HTERT RPE-1 (cell line): ENCODE data around the gene TEAD1.

ENCODE experiments used
- in situ Hi-C: fragments of 300-500 bp; cut with MboI; formaldehyde crosslinking; loops from 4 replicates; pipeline ENCODE4 v1.14.3; 2020; ENCODE audit warnings: low sequenced_read_pairs

Gene TEAD1

DNA sequence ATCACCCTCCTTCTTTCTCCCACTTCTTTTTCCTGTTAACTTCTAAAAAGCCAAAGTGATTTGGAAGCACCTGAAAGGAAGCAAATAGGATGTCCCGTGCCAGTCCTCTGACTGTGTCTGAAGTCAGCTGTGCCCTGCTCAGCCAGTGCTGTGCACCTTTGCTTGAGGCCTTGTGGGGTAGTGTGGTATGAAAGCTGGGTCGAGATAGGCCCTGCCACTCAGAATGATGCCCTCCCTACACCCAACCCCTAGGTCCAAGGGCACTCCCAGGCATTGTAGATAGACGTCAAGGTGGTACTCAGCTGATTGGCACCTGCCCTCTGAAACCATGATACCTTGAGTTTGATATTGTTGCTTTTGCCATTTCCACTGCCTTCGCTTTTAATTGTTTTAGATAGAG lies 251.3 kb downstream of the TEAD1 start:
- in situ Hi-C loops: no loop called here

DNA sequence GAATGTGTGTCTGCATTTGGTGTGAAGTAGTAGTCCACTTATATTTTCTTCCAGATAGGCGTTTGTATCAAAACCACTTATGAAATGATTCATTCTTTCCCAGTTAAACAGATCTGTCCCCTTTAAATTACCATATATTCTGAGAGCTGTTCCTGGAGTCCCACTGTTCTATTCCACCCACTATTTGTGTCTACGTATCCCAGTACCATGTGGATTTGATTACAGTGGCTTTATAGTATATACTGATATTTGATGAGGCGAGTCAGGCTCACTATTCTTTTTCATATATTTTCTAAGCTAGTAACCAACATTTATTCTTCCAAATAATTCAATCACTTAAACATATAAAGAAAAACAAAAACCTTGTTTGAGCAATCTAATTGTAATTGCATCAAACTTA lies 253.0 kb downstream of the TEAD1 start:
- in situ Hi-C loops: no loop called here

DNA sequence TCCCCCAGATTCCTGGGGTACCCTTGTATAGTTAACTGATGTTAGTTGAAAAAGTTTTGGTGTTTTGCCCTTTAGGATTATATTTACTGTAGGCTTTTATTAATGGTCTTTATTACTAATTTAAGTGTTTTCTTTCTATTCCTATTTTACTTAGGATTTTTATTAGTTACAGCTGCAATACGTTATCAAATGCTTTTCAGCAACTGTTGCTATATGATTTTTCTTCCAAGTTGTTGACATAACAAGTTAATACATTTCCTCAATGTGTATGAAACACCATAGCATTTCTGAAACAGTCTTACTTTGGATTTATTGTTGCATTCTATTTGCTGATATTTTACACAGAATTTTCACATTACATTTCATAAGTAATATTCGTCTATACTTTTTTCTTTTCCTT lies 253.7 kb downstream of the TEAD1 start:
- in situ Hi-C loops: no loop called here

DNA sequence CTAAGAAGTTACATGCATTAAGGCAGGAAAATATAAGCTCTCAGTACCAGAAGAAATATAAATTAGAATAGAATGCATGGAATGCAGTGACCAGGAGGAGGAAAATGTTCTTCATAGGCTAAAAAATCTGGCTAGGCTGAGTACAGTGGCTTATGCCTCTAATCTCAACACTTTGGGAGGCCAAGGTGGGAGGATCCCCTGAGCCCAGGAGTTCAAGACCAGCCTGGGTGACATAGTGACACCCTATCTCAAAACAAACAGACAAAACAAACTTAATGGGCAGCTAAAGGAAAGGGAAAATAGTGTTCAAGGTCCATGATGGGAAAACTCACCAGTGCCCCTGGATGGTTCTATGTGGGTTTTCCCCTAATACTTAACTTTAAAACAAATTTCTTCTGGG lies 256.6 kb downstream of the TEAD1 start:
- in situ Hi-C loops: no loop called here

DNA sequence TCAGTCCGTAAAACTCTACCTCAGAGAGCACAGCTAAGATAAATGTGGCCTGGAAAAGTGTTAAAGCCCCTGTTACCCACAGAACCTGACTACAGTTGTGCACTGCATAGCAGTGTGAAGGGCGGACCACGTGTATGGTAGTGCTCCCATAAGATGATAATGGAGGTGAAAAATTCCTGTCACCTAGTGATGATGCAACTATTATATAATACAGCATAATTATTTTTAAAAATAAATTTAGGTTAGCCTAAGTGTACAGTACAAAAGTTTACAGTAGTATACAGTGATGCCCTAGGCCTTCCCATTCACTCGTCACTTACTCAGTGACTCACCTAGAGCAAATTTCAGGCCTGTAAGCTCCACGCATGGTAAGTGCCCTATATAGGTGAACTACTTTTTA lies 258.3 kb downstream of the TEAD1 start:
- in situ Hi-C loops: no loop called here

DNA sequence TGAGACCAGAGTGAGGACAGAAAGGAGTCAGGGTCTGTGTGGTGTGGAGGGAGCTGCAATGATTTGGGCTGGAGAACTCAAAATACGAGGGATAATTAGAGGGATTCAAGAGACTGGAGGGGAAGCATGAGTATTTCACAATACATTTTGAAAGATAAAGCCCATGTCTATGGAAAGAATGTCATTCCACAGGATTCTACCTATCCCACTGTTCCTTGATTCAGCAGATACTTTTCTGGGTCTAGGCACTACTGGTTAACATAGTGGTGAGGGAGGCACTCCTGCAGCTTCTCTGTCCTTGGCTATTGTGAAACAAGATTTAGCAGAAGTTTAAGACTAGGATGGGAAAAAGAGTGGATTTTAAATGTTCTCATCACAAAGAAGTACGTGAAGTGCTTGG lies 262.0 kb downstream of the TEAD1 start:
- in situ Hi-C loops: no loop called here

DNA sequence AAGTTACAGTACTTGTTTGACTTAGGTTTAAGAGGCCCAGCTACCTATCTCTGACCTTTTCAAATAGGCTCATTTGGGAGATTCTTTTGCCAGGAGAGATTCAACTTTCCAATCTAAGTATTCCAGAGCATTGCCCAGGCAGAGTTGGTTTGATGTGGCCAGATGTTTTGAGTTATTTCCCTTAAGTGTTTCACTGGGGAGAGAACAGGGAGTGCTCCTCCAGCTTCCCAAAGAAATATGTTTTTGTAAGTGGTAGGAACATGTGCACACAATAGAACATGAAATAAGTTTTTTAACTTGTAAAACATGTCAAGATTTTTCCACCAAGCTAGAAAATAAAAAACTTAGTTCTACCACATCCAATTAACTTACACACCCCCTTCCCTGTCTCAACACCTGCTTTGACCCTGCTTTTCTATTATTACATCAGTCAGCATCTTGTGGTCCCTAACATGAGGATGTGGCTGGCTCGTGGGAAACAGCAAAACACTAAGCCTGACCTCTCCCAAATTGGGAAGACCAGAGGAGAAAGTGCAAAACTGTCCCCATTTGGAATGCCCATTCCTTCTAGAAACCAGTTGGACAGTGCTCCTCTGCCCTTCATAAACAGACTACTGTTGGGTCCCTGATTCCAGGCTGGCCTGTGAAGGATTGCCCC lies 264.5 kb downstream of the TEAD1 start:
- in situ Hi-C loops: no loop called here

DNA sequence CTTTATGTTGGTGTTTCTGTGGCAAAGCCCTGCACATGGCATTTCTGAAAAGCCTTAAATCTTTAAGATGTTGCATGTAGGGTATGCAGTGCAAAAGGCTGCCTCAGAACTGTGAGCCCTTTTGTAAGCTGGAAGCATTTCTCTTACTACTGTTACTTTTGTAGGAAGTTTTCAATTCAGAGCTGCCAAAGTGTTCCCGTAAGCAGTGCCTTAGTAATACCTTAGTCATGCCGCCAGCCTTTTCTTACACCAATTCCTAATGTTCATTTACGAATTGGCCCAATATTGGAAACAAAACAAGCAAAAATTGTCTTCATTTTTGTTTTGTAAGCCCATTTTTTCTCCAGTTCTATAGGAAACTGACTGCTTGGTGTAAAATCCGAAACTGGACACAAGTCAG lies 267.4 kb downstream of the TEAD1 start:
- in situ Hi-C loops: no loop called here

DNA sequence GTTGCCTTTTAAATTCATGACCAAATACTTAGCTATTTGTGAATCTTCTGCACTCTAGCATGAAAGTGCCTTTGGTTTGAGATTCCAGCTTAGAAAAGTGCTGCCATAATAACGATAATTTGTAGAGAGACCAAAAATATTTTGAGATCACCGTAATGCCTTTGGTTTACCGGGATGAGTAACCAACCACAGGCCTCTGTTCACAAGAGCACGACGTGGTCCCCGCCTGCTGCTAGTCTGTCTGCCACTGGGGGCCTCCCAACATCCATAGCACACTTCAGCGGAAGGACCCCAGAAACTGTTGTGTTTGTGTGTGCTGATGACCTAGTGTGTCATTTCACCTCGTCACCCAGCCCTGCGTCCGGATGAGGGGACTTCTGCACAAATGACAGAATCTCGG lies 267.9 kb downstream of the TEAD1 start:
- in situ Hi-C loops: no loop called here

DNA sequence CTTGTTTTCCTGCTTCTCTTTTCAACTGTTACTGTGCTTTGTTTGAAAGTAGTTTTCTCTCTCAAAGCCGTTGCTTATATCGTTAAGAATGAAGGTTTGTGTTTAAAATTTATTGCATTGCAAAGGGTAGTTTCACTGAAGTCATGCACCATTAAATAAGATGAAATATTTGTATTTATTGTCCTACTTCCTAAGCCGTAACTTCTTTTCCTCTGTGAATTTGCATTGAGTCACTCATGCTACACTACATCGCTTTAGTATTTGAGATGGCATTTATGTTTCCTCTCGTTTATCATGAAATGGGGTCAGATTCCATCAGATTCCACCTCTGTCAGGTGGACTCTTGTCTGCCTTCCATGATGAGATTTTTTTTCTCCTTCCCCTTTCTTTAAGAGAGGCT lies 269.1 kb downstream of the TEAD1 start:
- in situ Hi-C loops: no loop called here

DNA sequence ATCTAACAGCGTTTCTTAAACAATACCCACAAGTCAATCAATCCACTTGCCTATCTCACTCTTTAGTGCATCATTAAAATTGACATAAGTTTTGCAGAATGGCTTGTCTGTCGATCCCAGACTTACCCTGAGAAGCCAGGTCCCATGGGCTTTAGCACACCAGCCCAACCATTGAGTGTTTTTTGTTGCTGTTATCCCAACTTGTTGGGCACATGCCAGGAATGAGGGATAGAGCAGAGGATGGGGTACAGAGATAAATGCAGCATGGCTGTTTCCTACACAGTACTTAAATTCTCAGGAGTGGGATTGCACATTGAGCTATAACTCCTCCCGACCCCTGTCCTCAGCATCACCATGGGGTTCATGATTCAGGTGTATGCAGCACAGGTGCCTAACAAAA lies 270.7 kb downstream of the TEAD1 start:
- in situ Hi-C loops: no loop called here

DNA sequence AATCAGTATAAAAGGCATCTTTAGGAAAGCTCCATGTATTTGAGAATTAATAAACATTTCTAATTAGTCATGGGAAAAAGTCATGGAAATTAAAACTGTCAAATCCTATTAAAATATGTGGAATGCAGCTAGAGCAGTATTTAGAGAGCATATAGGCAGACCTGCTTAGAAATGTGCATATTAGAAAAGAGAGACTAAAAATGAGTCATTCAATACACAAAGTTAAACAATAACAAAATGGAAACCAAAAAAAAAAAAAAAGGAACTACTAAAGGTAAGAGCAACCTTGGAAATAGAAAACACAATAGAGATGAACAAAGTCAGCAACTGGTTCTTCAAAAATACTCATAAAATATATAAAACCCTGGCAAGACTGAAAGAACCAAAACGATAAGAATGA lies 275.2 kb downstream of the TEAD1 start:
- in situ Hi-C loops: no loop called here

DNA sequence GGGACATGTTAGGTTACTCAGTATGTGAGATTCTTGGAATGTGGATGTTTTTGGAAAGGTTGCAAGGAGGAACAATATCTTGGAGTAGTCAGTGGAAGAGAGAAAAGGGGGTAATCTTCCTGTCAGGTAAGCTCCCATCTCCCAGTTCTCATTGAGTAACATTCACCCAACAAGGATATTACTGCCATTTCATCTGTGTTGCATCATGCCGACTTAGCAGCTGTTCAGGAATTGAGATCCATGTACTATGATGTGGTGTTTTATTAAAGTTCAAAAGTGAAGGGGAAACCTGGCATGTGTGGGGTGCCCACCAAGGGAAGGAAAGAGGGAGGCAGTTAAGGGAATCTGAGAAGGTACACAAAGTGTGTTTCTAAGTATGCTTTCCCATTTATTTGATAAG lies 276.4 kb downstream of the TEAD1 start:
- in situ Hi-C loops: loop anchor here (25.0 kb wide), 1 partner anchor 212 kb away; no protein-coding TSS in a partner anchor

DNA sequence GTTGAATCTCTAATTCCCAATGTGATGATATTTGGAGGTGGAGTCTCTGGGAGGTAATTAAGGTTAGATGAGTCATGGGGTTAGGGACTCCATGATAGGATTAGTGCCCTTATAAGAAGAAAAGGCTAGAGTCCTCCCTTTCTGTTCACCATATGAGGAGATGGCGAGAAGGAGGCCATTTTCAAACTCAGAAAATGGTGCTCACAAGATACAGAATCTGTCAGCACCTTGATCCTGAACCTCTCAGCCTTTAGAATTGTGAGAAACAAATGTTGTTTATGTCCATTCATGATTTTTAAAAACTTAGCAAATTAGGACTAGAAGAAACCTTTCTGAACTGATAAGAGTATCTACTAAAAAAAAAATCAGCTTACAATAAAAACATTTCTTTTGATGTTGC lies 277.2 kb downstream of the TEAD1 start:
- in situ Hi-C loops: loop anchor here (25.0 kb wide), 1 partner anchor 211 kb away; no protein-coding TSS in a partner anchor

DNA sequence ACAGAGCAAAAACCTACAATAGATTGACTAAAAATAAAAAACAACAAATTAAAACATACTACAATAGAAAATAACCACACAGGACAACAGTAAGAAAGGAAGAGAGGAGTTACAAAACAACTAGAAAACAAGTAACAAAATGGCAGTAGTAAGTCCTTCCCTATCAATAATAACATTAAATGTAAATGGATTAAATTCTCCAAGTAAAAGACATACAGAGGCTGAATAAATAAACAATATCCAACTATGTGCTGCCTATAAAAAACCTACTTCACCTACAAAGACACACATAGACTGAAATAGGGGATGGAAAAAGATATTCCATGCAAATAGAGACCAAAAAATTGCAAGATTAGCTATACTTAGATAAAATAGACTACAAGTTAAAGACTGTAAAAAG lies 277.9 kb downstream of the TEAD1 start:
- in situ Hi-C loops: loop anchor here (25.0 kb wide), 1 partner anchor 210 kb away; no protein-coding TSS in a partner anchor

DNA sequence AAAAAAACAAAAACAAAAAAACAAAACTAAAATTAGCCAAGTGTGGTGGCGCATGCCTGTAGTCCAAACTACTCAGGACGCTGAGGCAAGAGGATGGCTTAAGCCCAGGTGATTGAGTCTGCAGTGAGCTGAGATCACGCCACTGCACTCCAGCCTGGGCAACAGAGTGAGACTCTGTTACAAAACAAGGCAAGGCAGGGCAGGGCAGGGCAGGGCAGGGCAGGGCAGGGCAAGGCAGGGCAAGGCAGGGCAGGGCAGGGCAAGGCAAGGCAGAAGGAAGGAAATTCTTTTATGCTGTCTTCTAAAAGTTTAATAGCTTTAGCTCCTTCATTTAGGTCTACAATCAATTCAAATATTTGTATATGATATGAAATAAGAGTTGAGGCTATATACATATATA lies 284.8 kb downstream of the TEAD1 start:
- in situ Hi-C loops: loop anchor here (25.0 kb wide), 1 partner anchor 203 kb away; no protein-coding TSS in a partner anchor

DNA sequence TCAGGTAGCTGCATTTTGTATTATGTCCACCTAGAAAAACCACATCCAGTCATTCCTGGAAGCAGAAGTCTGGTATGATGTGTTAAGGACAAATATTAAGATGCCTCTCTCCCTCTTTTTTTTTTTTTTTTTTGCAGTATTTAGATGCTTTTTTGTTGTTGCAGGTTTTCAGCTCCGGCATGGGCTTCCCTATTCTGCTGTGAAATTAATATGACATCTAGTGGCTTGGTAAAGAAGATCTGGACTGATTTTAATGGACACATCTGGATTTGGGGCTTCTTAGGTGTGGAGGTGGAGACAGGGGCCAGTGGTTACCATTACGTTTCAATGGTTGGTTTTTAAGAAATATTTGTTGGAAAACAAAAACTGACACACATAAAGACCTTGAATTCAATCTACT lies 287.4 kb downstream of the TEAD1 start:
- in situ Hi-C loops: loop anchor here (25.0 kb wide), 1 partner anchor 201 kb away; no protein-coding TSS in a partner anchor

DNA sequence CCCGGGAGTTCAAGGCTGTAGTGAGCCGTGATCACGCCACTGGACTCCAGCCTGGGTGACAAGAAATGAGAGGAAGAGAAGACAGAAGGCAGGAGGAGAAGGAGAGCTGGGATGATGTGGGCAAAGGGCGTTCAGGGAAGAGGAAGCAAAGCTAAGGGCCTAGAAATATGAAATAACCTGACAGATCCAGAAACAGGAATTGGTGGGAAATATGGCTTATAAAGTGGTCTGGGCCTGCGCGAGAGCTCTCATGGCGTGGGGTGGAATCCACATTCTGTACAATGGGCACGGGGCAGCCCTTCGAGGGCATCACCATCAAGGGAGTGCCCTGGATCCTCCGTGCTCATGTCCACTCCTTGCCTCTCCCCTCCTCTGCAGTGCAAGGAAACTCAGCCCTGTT lies 288.1 kb downstream of the TEAD1 start:
- in situ Hi-C loops: loop anchor here (25.0 kb wide), 1 partner anchor 200 kb away; no protein-coding TSS in a partner anchor

DNA sequence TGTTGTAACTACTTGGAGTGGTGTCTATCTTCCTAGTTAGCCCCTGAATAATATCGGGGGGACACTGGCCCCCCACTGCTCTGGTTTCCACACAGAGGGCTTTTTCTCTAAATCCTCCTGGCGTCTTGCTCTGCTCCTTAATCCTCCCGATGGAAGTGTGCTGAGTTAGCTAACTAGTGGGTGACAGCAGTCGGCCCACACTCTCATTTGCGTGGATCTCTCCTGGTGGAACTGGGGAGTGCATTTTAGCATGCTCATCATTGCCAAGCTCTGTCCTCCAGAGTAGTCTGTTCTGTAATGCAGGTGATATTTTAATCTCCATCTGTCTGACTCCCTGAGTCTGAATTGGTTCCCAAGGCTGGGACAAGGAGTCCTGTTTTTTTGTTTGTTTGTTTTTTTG lies 288.8 kb downstream of the TEAD1 start:
- in situ Hi-C loops: loop anchor here (25.0 kb wide), 1 partner anchor 199 kb away; no protein-coding TSS in a partner anchor

DNA sequence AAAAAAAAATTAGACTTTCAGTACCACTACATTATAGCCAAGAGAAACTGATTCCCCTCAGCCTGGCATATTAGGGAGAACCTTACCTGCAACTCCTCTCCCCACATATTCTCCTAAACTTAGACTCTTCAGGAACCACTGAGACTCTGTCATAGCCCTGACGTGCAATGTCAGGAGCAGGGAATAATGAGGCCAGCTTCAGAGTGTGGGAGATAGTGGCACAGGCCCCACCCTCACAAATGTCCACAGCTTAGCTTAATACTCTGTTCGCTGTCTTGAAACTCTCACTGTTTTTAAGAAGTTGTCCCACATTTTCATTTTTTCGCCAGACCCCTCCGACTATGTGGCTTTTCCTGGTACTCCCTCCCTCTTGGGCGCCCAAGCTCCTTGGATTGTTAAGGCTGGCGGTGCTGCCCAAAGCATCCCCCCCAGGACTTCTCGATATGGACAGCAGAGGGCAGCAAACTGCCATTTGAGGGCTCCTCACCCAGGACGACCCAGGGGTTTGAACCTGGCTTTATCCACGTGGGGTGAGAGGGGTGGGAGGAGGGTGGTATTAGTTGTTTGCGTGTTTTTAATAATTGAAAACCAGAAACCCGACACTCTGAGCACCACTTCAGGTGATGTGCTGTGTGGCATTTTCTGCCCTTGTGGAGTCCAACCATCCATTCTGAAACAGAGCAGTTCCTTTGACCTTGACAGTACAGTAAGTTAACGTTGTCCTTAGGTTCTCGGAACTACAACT lies 289.7 kb downstream of the TEAD1 start:
- in situ Hi-C loops: loop anchor here (25.0 kb wide), 1 partner anchor 198 kb away; no protein-coding TSS in a partner anchor

DNA sequence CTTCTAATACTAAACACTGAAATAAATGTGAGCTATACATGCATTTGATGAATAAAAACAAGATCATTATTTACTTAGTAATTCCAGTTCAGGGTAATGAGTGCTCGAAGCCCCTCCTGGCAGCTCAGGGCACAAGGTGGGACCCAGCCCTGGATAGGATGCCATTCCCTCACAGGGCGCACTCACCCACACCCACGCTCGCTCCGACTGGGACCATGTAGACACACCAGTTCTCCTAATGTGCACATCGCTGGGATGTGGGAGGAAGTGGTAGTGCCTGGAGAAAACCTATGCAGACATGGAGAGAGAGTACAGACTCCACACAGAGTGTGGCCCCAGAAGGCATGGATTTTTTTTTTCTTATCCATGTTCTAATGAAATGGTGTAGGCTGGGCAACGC lies 290.4 kb downstream of the TEAD1 start:
- in situ Hi-C loops: loop anchor here (25.0 kb wide), 1 partner anchor 198 kb away; no protein-coding TSS in a partner anchor

DNA sequence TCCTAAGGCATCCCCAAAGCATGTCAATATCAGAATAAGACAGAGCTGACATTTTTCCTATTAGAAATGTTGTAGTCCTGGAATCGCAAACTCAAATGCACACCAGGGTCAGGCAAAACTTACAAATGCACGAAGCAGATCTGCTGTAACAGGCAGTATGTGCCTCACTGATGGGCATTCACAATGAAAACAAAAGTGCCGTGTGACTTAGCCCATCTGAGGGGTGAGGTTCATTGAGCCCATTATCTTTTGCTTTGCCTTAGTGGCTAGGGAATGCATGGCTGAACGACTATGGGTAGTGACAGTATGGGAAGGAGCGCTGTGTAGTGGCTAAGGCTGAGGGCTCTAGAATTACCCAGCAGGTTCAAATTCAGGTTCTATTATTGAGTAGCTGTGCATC lies 291.8 kb downstream of the TEAD1 start:
- in situ Hi-C loops: loop anchor here (25.0 kb wide), 1 partner anchor 196 kb away; no protein-coding TSS in a partner anchor
